H1 (cell line): ENCODE results near the gene RGL1.

ENCODE experiments used
- CEBPB ChIP-seq: IDR thresholded peaks from 2 replicates; pipeline ENCODE4 v1.6.1; 2012; ENCODE audit warnings: low read depth, low read length
- CHD1 ChIP-seq: IDR thresholded peaks from 2 replicates; pipeline ENCODE4 v1.6.1; 2012; ENCODE audit warnings: low read depth, low read length, improper control_type of control experiment
- CHD2 ChIP-seq: IDR thresholded peaks from 2 replicates; pipeline ENCODE4 v1.6.1; 2012; ENCODE audit warnings: low read length, improper control_type of control experiment
- EZH2 ChIP-seq: fragments of 200-600 bp; sonication (generic); IDR thresholded peaks from 2 replicates; pipeline ENCODE4 v1.7.1; 2012; ENCODE audit warnings: low read depth, mild to moderate bottlenecking, moderate library complexity, low read length, inconsistent platforms; ENCODE audit not compliant: severe bottlenecking
- GABPA ChIP-seq: IDR thresholded peaks from 2 replicates; pipeline ENCODE4 v1.6.1; 2011; ENCODE audit warnings: mild to moderate bottlenecking, low read length, moderate library complexity, borderline replicate concordance; ENCODE audit not compliant: insufficient read depth
- POLR2AphosphoS5 ChIP-seq: IDR thresholded peaks from 2 replicates; pipeline ENCODE4 v1.6.1; 2011; ENCODE audit warnings: low read depth, low read length
- RFX5 ChIP-seq: IDR thresholded peaks from 2 replicates; pipeline ENCODE4 v1.6.1; 2011; ENCODE audit warnings: low read depth, low read length, improper control_type of control experiment, borderline replicate concordance
- RXRA ChIP-seq: IDR thresholded peaks from 2 replicates; pipeline ENCODE4 v1.6.1; 2011; ENCODE audit warnings: low read depth, mild to moderate bottlenecking, low read length, moderate library complexity; ENCODE audit not compliant: insufficient read depth
- SIN3A ChIP-seq, 2 experiments: IDR thresholded peaks in 1 of 2; conservative IDR thresholded peaks in 1 of 2; 2 replicates each; pipeline ENCODE4 v1.6.1; 2011 to 2012; ENCODE audit warnings: low read length in 2 of 2, improper control_type of control experiment in 1 of 2, low read depth in 1 of 2, mild to moderate bottlenecking in 1 of 2
- SP1 ChIP-seq: IDR thresholded peaks from 2 replicates; pipeline ENCODE4 v1.6.1; 2011; ENCODE audit warnings: low read depth, low read length
- TF ChIP-seq, protein P1 (sequence below), 3 experiments: IDR thresholded peaks; 1 replicate in 2 of 3; 2 replicates in 1 of 3; pipeline versions ENCODE4 v1.5.1 to v1.6.1; 2011; ENCODE audit warnings: low read length in 3 of 3, mild to moderate bottlenecking in 3 of 3, inconsistent platforms in 2 of 3, low read depth in 1 of 3, moderate library complexity in 1 of 3; ENCODE audit not compliant: insufficient read depth in 1 of 3; ENCODE audit errors: control extremely low read depth in 1 of 3

DNA sequence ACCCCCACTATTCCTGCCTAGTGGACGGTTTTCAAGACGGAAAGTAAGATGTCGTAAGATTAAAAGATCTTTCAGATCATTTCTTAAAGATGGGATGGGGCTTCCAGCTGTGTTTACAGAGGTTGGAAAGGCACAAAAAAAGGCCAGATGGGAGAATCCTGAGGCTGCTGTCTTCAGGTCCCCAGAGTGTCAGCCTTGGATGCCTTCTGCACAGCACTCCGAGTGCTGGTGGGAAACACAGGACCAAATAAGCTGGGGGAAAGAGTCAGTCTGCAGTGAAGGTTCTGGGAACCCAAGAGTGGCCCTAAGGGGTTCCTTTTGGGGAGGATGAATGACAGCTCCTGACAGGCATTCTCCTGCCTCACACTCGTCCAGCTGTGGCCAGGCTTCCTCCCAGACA is 136.1 kb downstream of the RGL1 start:
- TF ChIP-seq EZH2: no peak
- TF ChIP-seq POLR2AphosphoS5: no peak
- TF ChIP-seq CEBPB: no peak
- TF ChIP-seq, protein P1, sequence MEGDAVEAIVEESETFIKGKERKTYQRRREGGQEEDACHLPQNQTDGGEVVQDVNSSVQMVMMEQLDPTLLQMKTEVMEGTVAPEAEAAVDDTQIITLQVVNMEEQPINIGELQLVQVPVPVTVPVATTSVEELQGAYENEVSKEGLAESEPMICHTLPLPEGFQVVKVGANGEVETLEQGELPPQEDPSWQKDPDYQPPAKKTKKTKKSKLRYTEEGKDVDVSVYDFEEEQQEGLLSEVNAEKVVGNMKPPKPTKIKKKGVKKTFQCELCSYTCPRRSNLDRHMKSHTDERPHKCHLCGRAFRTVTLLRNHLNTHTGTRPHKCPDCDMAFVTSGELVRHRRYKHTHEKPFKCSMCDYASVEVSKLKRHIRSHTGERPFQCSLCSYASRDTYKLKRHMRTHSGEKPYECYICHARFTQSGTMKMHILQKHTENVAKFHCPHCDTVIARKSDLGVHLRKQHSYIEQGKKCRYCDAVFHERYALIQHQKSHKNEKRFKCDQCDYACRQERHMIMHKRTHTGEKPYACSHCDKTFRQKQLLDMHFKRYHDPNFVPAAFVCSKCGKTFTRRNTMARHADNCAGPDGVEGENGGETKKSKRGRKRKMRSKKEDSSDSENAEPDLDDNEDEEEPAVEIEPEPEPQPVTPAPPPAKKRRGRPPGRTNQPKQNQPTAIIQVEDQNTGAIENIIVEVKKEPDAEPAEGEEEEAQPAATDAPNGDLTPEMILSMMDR (IDR thresholded peaks at IDR 0.05; ENCODE audit: control extremely low read depth in 1 of 3, insufficient read depth in 1 of 3, low read depth in 1 of 3, low read length in 3 of 3): no peak
- TF ChIP-seq RXRA: no peak
- TF ChIP-seq CHD2: no peak
- TF ChIP-seq SP1: no peak
- TF ChIP-seq GABPA: no peak
- no peak for TF ChIP-seq CHD1
- TF ChIP-seq SIN3A (conservative IDR thresholded peaks at IDR 0.05 in 1 of 2, IDR thresholded peaks at IDR 0.05 in 1 of 2; ENCODE audit: low read depth in 1 of 2, low read length in 2 of 2): no peak
- no peak for TF ChIP-seq RFX5
